PC-9 (cell line): ENCODE measurements around the gene USF3. TPM values are rescaled to one million over a fixed set of nuclear protein-coding genes. Genes with fewer than 3 reads are reported as not detected.
"Not testable (repeated sequence)": the region's sequence is repeated elsewhere in the genome, so short reads cannot be mapped to it uniquely, and the experiment has no call there.

Experiments used
- BruUV-seq: library from RNA; stranded (reverse); fragments of 400-500 nt; replicated peaks from 2 replicates; lab custom pipeline; 2021; lab: Mats Ljungman, UMichigan
- CTCF ChIA-PET: fragments of 300-600 bp; sonication (Branson Sonifier 250); formaldehyde crosslinking; loops from one replicate; lab custom pipeline; 2022; ENCODE audit warnings: antibody characterized with exemption; lab: Charles Lee
- POLR2A ChIA-PET: fragments of 300-600 bp; sonication (Branson Sonifier 250); formaldehyde crosslinking; loops from one replicate; lab custom pipeline; 2022; ENCODE audit warnings: antibody characterized with exemption; ENCODE audit not compliant: unreplicated experiment; lab: Charles Lee
- DNase-seq, 2 experiments: peaks; one replicate each; pipeline versions ENCODE4 v3.0.0 to v3.0.0-alpha.2; 2015 to 2022; ENCODE audit warnings: mixed read lengths in 1 of 2
- H2AFZ ChIP-seq: fragments of 200-600 bp; sonication (generic); 2 replicates; pipeline ENCODE4 v1.8.1; 2017; ENCODE audit warnings: antibody characterized with exemption
- H3F3A ChIP-seq: fragments of 200-600 bp; sonication (generic); 2 replicates; pipeline ENCODE4 v1.8.1; 2017; ENCODE audit warnings: antibody characterized with exemption, mild to moderate bottlenecking, low read depth; ENCODE audit not compliant: insufficient read depth
- H3K27ac ChIP-seq: fragments of 200-600 bp; sonication (generic); 2 replicates; pipeline ENCODE4 v1.6.1; 2016; ENCODE audit warnings: mixed run types
- H3K27me3 ChIP-seq: fragments of 200-600 bp; sonication (generic); 2 replicates; pipeline ENCODE4 v1.6.1; 2016; ENCODE audit warnings: low read depth, mixed run types; ENCODE audit not compliant: insufficient read depth
- H3K36me3 ChIP-seq: fragments of 200-600 bp; sonication (generic); 2 replicates; pipeline ENCODE4 v1.6.1; 2016; ENCODE audit warnings: low read depth, mixed run types
- H3K4me1 ChIP-seq: fragments of 200-600 bp; sonication (generic); replicated peaks from 2 replicates; pipeline ENCODE4 v1.6.1; 2016; ENCODE audit warnings: mixed run types; ENCODE audit not compliant: insufficient read depth
- H3K4me2 ChIP-seq: fragments of 200-600 bp; sonication (generic); 2 replicates; pipeline ENCODE4 v1.6.1; 2017; ENCODE audit warnings: mixed run types
- H3K4me3 ChIP-seq: fragments of 200-600 bp; sonication (generic); 2 replicates; pipeline ENCODE4 v1.6.1; 2016; ENCODE audit warnings: mixed run types
- H3K79me2 ChIP-seq: fragments of 200-600 bp; sonication (generic); 2 replicates; pipeline ENCODE4 v1.6.1; 2017; ENCODE audit warnings: low read depth, mixed run types
- H3K9me2 ChIP-seq: fragments of 200-600 bp; sonication (generic); 2 replicates; pipeline ENCODE4 v1.8.1; 2017; ENCODE audit warnings: mild to moderate bottlenecking; ENCODE audit not compliant: insufficient read depth
- H3K9me3 ChIP-seq: fragments of 200-600 bp; sonication (generic); 2 replicates; pipeline ENCODE4 v1.8.1; 2016; ENCODE audit warnings: low read depth; ENCODE audit not compliant: insufficient read depth
- H4K20me1 ChIP-seq: fragments of 200-600 bp; sonication (generic); 2 replicates; pipeline ENCODE4 v1.8.1; 2017; ENCODE audit not compliant: insufficient read depth
- CTCF ChIP-seq: fragments of 200-600 bp; sonication (generic); conservative IDR thresholded peaks from 2 replicates; pipeline ENCODE4 v1.6.1; 2017; ENCODE audit warnings: mixed run types, antibody characterized with exemption, mild to moderate bottlenecking, moderate library complexity
- EZH2 ChIP-seq: fragments of 200-600 bp; sonication (generic); IDR thresholded peaks from 2 replicates; pipeline ENCODE4 v1.8.0; 2017; ENCODE audit warnings: antibody characterized with exemption, low read depth
- intact Hi-C: fragments of 100-400 bp; cut with micrococcal nuclease; formaldehyde crosslinking; loops from one replicate; pipeline ENCODE4 v1.10.0; 2022; ENCODE audit not compliant: unreplicated experiment
- total RNA-seq: library from RNA; stranded (reverse); gene quantifications from 2 replicates; pipeline ENCODE4 v1.2.3, GENCODE V29; 2021

Gene USF3
- total RNA-seq, 1 experiment from 2014 or later = 12.8 TPM

GRCh38 chr3:113643583-113643982 is 52.9 kb downstream of the USF3 start:
- POLR2A ChIA-PET = no interaction called here

GRCh38 chr3:113638910-113639309 is 57.5 kb downstream of the USF3 start:
- Histone ChIP-seq H3K36me3 (no peaks in the 10 kb centered on the region), H3K9me3 (no peaks in the 10 kb centered on the region; the same call in 1 of the 2 replicates), H2AFZ (no peak overlapping the region), H3K79me2 (no peaks in the 10 kb centered on the region), H3K4me2 (no peak overlapping the region), H4K20me1 (no peaks in the 10 kb centered on the region), H3F3A (no peaks in the 10 kb centered on the region), H3K4me1 (no peaks in the 10 kb centered on the region), H3K27ac (no peak overlapping the region), H3K4me3 (no peak overlapping the region), H3K9me2 (no peaks in the 10 kb centered on the region), H3K27me3 (no peaks in the 10 kb centered on the region)
- ChIA-PET CTCF (interaction anchor here (0.7 kb wide), 1 partner anchor 902 kb away, joined by 3 read pairs; no protein-coding TSS in a partner anchor), POLR2A (no interaction called here)
- no TSS peak for BruUV-seq
- no peak for TF ChIP-seq CTCF
- no peak for TF ChIP-seq EZH2
- DNase-seq = no peak
- intact Hi-C loops = no loop called here

More at GRCh38 chr3:113643583-113643982, 52.9 kb downstream of the USF3 start:
- no peaks in the 10 kb centered on the region for H3K4me1 ChIP-seq
- H3K9me3 ChIP-seq = peaks cover 13% of the 10 kb centered on the region; the same call in 1 of the 2 replicates
- H2AFZ ChIP-seq = no peak overlapping the region
- no peaks in the 10 kb centered on the region for H3K27me3 ChIP-seq
- DNase-seq = no peak
- no peaks in the 10 kb centered on the region for H3K79me2 ChIP-seq
- intact Hi-C loops = no loop called here
- H3F3A ChIP-seq = no peaks in the 10 kb centered on the region
- no peaks in the 10 kb centered on the region for H4K20me1 ChIP-seq
- CTCF ChIA-PET = no interaction called here
- H3K4me3 ChIP-seq = no peak overlapping the region
- no peak overlapping the region for H3K27ac ChIP-seq
- H3K36me3 ChIP-seq = no peaks in the 10 kb centered on the region
- TF ChIP-seq EZH2 = no peak
- no peak for TF ChIP-seq CTCF
- H3K4me2 ChIP-seq = no peak overlapping the region
- no peaks in the 10 kb centered on the region for H3K9me2 ChIP-seq
- no TSS peak for BruUV-seq

GRCh38 chr3:113637756-113638155 is 58.7 kb downstream of the USF3 start:
- H3K9me2 ChIP-seq = no peaks in the 10 kb centered on the region
- no peaks in the 10 kb centered on the region for H3K9me3 ChIP-seq
- H3F3A ChIP-seq = no peaks in the 10 kb centered on the region
- H2AFZ ChIP-seq = no peak overlapping the region
- H3K27ac ChIP-seq = no peak overlapping the region
- H3K79me2 ChIP-seq = no peaks in the 10 kb centered on the region
- no peak overlapping the region for H3K4me3 ChIP-seq
- H3K4me1 ChIP-seq = no peaks in the 10 kb centered on the region
- H4K20me1 ChIP-seq = no peaks in the 10 kb centered on the region
- POLR2A ChIA-PET = no interaction called here
- BruUV-seq = no TSS peak
- H3K4me2 ChIP-seq = no peak overlapping the region
- intact Hi-C loops = no loop called here
- no peak for TF ChIP-seq EZH2
- CTCF ChIA-PET = no interaction called here
- DNase-seq = no peak
- H3K27me3 ChIP-seq = no peaks in the 10 kb centered on the region
- H3K36me3 ChIP-seq = no peaks in the 10 kb centered on the region

- DNase-seq, H3K4me1 ChIP-seq, POLR2A ChIA-PET, H2AFZ ChIP-seq, H3K79me2 ChIP-seq, H3F3A ChIP-seq, H3K27ac ChIP-seq, H4K20me1 ChIP-seq, BruUV-seq, H3K36me3 ChIP-seq, H3K4me2 ChIP-seq, CTCF ChIA-PET, H3K9me2 ChIP-seq, H3K27me3 ChIP-seq, H3K4me3 ChIP-seq, H3K9me3 ChIP-seq, intact Hi-C loops: not testable (repeated sequence)
These were observed 60.4 kb downstream of the USF3 start for GRCh38 chr3:113636034-113636433.
